H1 (cell line): Measurements from ENCODE around the gene DYNC1LI1. TPM values are rescaled to one million over a fixed set of nuclear protein-coding genes. Genes with fewer than 3 reads are reported as not detected.

Source experiments
- CTCF ChIA-PET: fragments of 300-600 bp; sonication (Branson Sonifier 250); formaldehyde crosslinking; loops from one replicate; lab custom pipeline; 2021; ENCODE audit not compliant: partially characterized antibody; lab: Charles Lee
- POLR2A ChIA-PET: fragments of 300-600 bp; sonication (Branson Sonifier 250); formaldehyde crosslinking; loops from one replicate; lab custom pipeline; 2021; ENCODE audit warnings: inconsistent platforms; ENCODE audit not compliant: partially characterized antibody; lab: Charles Lee
- DNase-seq, 2 experiments: peaks; one replicate each; pipeline versions ENCODE4 v3.0.0 to v3.0.0-alpha.2; 2010 to 2022; ENCODE audit warnings: low spot score in 2 of 2, low read depth in 1 of 2, mixed read lengths in 1 of 2
- FAIRE-seq: peaks from 2 replicates; lab custom pipeline; 2011; peaks lifted over from hg19 to GRCh38; lab: Jason Lieb, UNC
- H2AFZ ChIP-seq: 2 replicates; pipeline ENCODE4 v1.8.1; 2012; ENCODE audit warnings: low read length, inconsistent platforms
- H2AK5ac ChIP-seq: 2 replicates; pipeline ENCODE4 v1.6.1; 2013; ENCODE audit warnings: low read depth, low read length
- H2BK120ac ChIP-seq: replicated peaks from 2 replicates; pipeline ENCODE3; 2013; ENCODE audit warnings: low read depth, low read length, inconsistent platforms
- H2BK12ac ChIP-seq: 2 replicates; pipeline ENCODE4 v1.6.1; 2013; ENCODE audit warnings: low read depth, low read length
- H2BK15ac ChIP-seq: 2 replicates; pipeline ENCODE4 v1.6.1; 2013; ENCODE audit warnings: low read length
- H2BK20ac ChIP-seq: 2 replicates; pipeline ENCODE4 v1.6.1; 2013; ENCODE audit warnings: low read length
- H2BK5ac ChIP-seq: 2 replicates; pipeline ENCODE4 v1.6.1; 2013; ENCODE audit warnings: low read depth, low read length
- H3K14ac ChIP-seq: 2 replicates; pipeline ENCODE4 v1.6.1; 2013; ENCODE audit warnings: inconsistent platforms; ENCODE audit not compliant: insufficient read length
- H3K18ac ChIP-seq: 2 replicates; pipeline ENCODE4 v1.6.1; 2013; ENCODE audit warnings: low read length; ENCODE audit errors: extremely low read depth
- H3K23ac ChIP-seq: 2 replicates; pipeline ENCODE4 v1.6.1; 2013; ENCODE audit warnings: inconsistent platforms; ENCODE audit not compliant: insufficient read length
- H3K23me2 ChIP-seq: 2 replicates; pipeline ENCODE4 v1.6.1; 2013; ENCODE audit warnings: low read depth, low read length
- H3K27ac ChIP-seq: 2 replicates; pipeline ENCODE4 v1.6.1; 2011; ENCODE audit warnings: low read depth, low read length, inconsistent platforms
- H3K27me3 ChIP-seq, 4 experiments: replicated peaks in 1 of 4; 1 replicate in 1 of 4; 2 replicates in 3 of 4; pipeline versions ENCODE4 v1.6.1 to v1.8.1; 2011 to 2013; ENCODE audit warnings: low read length in 3 of 4, mild to moderate bottlenecking in 3 of 4, inconsistent platforms in 2 of 4, mixed read lengths in 2 of 4, moderate library complexity in 1 of 4; ENCODE audit not compliant: control insufficient read depth in 3 of 4, insufficient read depth in 3 of 4; ENCODE audit errors: extremely low read depth in 1 of 4
- H3K36me3 ChIP-seq, 4 experiments: 2 replicates each; pipeline versions ENCODE4 v1.6.1 to v1.8.1; 2011 to 2013; ENCODE audit warnings: mild to moderate bottlenecking in 4 of 4, low read length in 3 of 4, moderate library complexity in 2 of 4, control low read depth in 1 of 4, inconsistent platforms in 1 of 4; ENCODE audit not compliant: insufficient read depth in 4 of 4, control insufficient read depth in 2 of 4
- H3K4ac ChIP-seq: replicated peaks from 2 replicates; pipeline ENCODE3; 2013; ENCODE audit warnings: low read length, low read depth, mixed read lengths, inconsistent platforms; ENCODE audit not compliant: insufficient read length
- H3K4me1 ChIP-seq, 4 experiments: replicated peaks in 1 of 4; 1 replicate in 1 of 4; 2 replicates in 3 of 4; pipeline versions ENCODE4 v1.6.1 to v1.8.1; 2011 to 2013; ENCODE audit warnings: low read length in 3 of 4, inconsistent platforms in 2 of 4, mixed read lengths in 1 of 4; ENCODE audit not compliant: insufficient read depth in 4 of 4, control insufficient read depth in 3 of 4
- H3K4me2 ChIP-seq, 2 experiments: 2 replicates each; pipeline versions ENCODE4 v1.6.1 to v1.8.1; 2011 to 2013; ENCODE audit warnings: low read depth in 2 of 2, low read length in 2 of 2, control low read depth in 1 of 2, inconsistent platforms in 1 of 2, mild to moderate bottlenecking in 1 of 2; ENCODE audit not compliant: insufficient read depth in 1 of 2
- H3K4me3 ChIP-seq, 4 experiments: fragments of 200-600, 300-600 bp in 1 of 4; sonication (generic), shearing (Covaris generic), sonication (Bioruptor Twin) in 1 of 4; 2 replicates each; pipeline versions ENCODE4 v1.5.1 to v1.8.1; 2011 to 2016; ENCODE audit warnings: low read length in 4 of 4, low read depth in 3 of 4, control low read depth in 2 of 4, inconsistent platforms in 2 of 4, mild to moderate bottlenecking in 2 of 4, mixed read lengths in 1 of 4, moderate library complexity in 1 of 4; ENCODE audit not compliant: insufficient read depth in 2 of 4; ENCODE audit errors: extremely low read depth in 1 of 4
- H3K56ac ChIP-seq: replicated peaks from 2 replicates; pipeline ENCODE3; 2013; ENCODE audit warnings: low read depth, mild to moderate bottlenecking, mixed read lengths, low read length, inconsistent platforms; ENCODE audit not compliant: insufficient read length
- H3K79me1 ChIP-seq: 2 replicates; pipeline ENCODE4 v1.6.1; 2013; ENCODE audit warnings: low read depth, low read length, control low read depth
- H3K79me2 ChIP-seq, 2 experiments: 2 replicates each; pipeline versions ENCODE4 v1.6.1 to v1.8.1; 2012 to 2013; ENCODE audit warnings: low read length in 2 of 2, mild to moderate bottlenecking in 2 of 2, inconsistent platforms in 1 of 2; ENCODE audit not compliant: insufficient read depth in 2 of 2, control insufficient read depth in 1 of 2
- H3K9ac ChIP-seq, 4 experiments: replicated peaks in 1 of 4; 1 replicate in 1 of 4; 2 replicates in 3 of 4; pipeline versions ENCODE4 v1.6.1 to v1.8.1; 2011 to 2013; ENCODE audit warnings: low read depth in 3 of 4, low read length in 3 of 4, control low read depth in 2 of 4, mild to moderate bottlenecking in 2 of 4, moderate library complexity in 2 of 4, inconsistent platforms in 1 of 4; ENCODE audit errors: extremely low read depth in 1 of 4
- H3K9me3 ChIP-seq, 2 experiments: 2 replicates each; pipeline versions ENCODE4 v1.6.1 to v1.8.1; 2012 to 2013; ENCODE audit warnings: mild to moderate bottlenecking in 2 of 2, moderate library complexity in 2 of 2, control low read depth in 1 of 2, inconsistent platforms in 1 of 2, low read depth in 1 of 2, low read length in 1 of 2, mixed read lengths in 1 of 2; ENCODE audit not compliant: insufficient read depth in 2 of 2
- H4K20me1 ChIP-seq, 2 experiments: replicated peaks in 1 of 2; 2 replicates each; pipeline versions ENCODE3 to v1.8.1; 2011 to 2013; ENCODE audit warnings: inconsistent platforms in 2 of 2, low read length in 2 of 2, mild to moderate bottlenecking in 1 of 2; ENCODE audit not compliant: insufficient read depth in 2 of 2, control insufficient read depth in 1 of 2
- H4K5ac ChIP-seq: 2 replicates; pipeline ENCODE4 v1.6.1; 2013; ENCODE audit warnings: low read length, low read depth, mixed read lengths, inconsistent platforms; ENCODE audit not compliant: insufficient read length
- H4K8ac ChIP-seq: 2 replicates; pipeline ENCODE4 v1.8.0; 2013; ENCODE audit warnings: mild to moderate bottlenecking, moderate library complexity, low read length, inconsistent platforms; ENCODE audit not compliant: insufficient read depth; ENCODE audit errors: extremely low read depth
- H4K91ac ChIP-seq: replicated peaks from 2 replicates; pipeline ENCODE3; 2013; ENCODE audit warnings: low read length, mixed read lengths, inconsistent platforms; ENCODE audit not compliant: insufficient read length
- ASH2L ChIP-seq: fragments of 200-600, 300-600 bp; sonication (generic); IDR thresholded peaks from one replicate; pipeline ENCODE4 v1.7.1; 2017; ENCODE audit warnings: low read length
- BACH1 ChIP-seq: IDR thresholded peaks from 2 replicates; pipeline ENCODE4 v1.6.1; 2012; ENCODE audit warnings: low read length, improper control_type of control experiment
- CBX5 ChIP-seq: fragments of 300-800, 300-1000 bp; sonication (generic); IDR thresholded peaks from 2 replicates; pipeline ENCODE4 v1.7.1; 2016; ENCODE audit warnings: antibody characterized with exemption, low read length, low read depth
- CBX8 ChIP-seq: fragments of 300-800, 300-1000 bp; sonication (generic); IDR thresholded peaks from 2 replicates; pipeline ENCODE4 v1.7.1; 2016; ENCODE audit warnings: low read depth, low read length, borderline replicate concordance
- CREB1 ChIP-seq: IDR thresholded peaks from 2 replicates; pipeline ENCODE4 v1.6.1; 2012; ENCODE audit warnings: inconsistent platforms
- GTF2F1 ChIP-seq: IDR thresholded peaks from 2 replicates; pipeline ENCODE4 v1.6.1; 2012; ENCODE audit warnings: low read depth, low read length, improper control_type of control experiment, borderline replicate concordance
- HDAC6 ChIP-seq: IDR thresholded peaks from one replicate; pipeline ENCODE4 v1.7.1; 2012; ENCODE audit warnings: low read depth, mild to moderate bottlenecking, inconsistent platforms, low read length, moderate library complexity
- JUN ChIP-seq: IDR thresholded peaks from 2 replicates; pipeline ENCODE4 v1.6.1; 2011; ENCODE audit warnings: low read depth, mild to moderate bottlenecking, improper control_type of control experiment, low read length
- JUND ChIP-seq: IDR thresholded peaks from 2 replicates; pipeline ENCODE4 v1.6.1; 2011; ENCODE audit warnings: mild to moderate bottlenecking, improper control_type of control experiment, low read length
- KDM1A ChIP-seq: fragments of 200-600, 300-600 bp; sonication (generic); IDR thresholded peaks from 2 replicates; pipeline ENCODE4 v1.7.1; 2016; ENCODE audit warnings: mild to moderate bottlenecking, low read length, borderline replicate concordance
- RAD21 ChIP-seq, 2 experiments: IDR thresholded peaks in 1 of 2; conservative IDR thresholded peaks in 1 of 2; 2 replicates each; pipeline ENCODE4 v1.6.1; 2011; ENCODE audit warnings: low read depth in 2 of 2, low read length in 2 of 2, improper control_type of control experiment in 1 of 2, inconsistent platforms in 1 of 2, mild to moderate bottlenecking in 1 of 2, moderate library complexity in 1 of 2
- RFX5 ChIP-seq: IDR thresholded peaks from 2 replicates; pipeline ENCODE4 v1.6.1; 2011; ENCODE audit warnings: low read depth, low read length, improper control_type of control experiment, borderline replicate concordance
- SIRT6 ChIP-seq: IDR thresholded peaks from one replicate; pipeline ENCODE4 v1.7.1; 2012; ENCODE audit warnings: low read length, inconsistent platforms
- SP1 ChIP-seq: IDR thresholded peaks from 2 replicates; pipeline ENCODE4 v1.6.1; 2011; ENCODE audit warnings: low read depth, low read length
- TAF1 ChIP-seq: IDR thresholded peaks from 2 replicates; pipeline ENCODE4 v1.6.1; 2011; ENCODE audit warnings: mild to moderate bottlenecking, low read depth, low read length
- WGBS, 2 experiments: shearing (Covaris generic) in 1 of 2; methylation state at CpG; one replicate each; pipeline versions ENCODE4 v1.1.6 to v1.1.7; 2013 to 2015; ENCODE audit warnings: low lambda C conversion rate in 2 of 2, mixed read lengths in 2 of 2, inconsistent platforms in 1 of 2, low coverage in 1 of 2, missing lambda C conversion rate in 1 of 2; ENCODE audit not compliant: insufficient replicate concordance in 2 of 2, insufficient coverage in 1 of 2, insufficient read length in 1 of 2; ENCODE audit errors: extremely low coverage in 1 of 2, missing lambda C conversion rate in 1 of 2; 5-methylcytosine and 5-hydroxymethylcytosine counted together
- polyA plus RNA-seq, 7 experiments: library from polyadenylated mRNA; depleted of rRNA in 3 of 7; stranded (reverse) in 5 of 7; unstranded in 2 of 7; fragments of >200 nt in 5 of 7; fragments of 200-250 nt in 2 of 7; gene quantifications; 1 replicate in 5 of 7; 2 replicates in 1 of 7; 4 replicates in 1 of 7; pipeline versions ENCODE4 v1.2.1 to v1.2.3, GENCODE V29; 2011 to 2013; ENCODE audit warnings: missing spikeins in 2 of 7, mixed read lengths in 2 of 7
- total RNA-seq: library from RNA; stranded (reverse); fragmentation: NEBNext Ultra II Directional; extraction: Animal tissue kit (Norgen Biotek cat#: 25700); gene quantifications from 2 replicates; pipeline ENCODE4 v1.2.1, GENCODE V29; 2021

The DYNC1LI1 gene
- total and polyA plus RNA-seq, 2 of the 8 experiments (the other 6 are each of a cell fraction or from before 2014, with no cell fraction given) = 13.6 to 45.1 TPM

- H2BK120ac ChIP-seq = no peak overlapping the region
- H3K4me3 ChIP-seq = no peak overlapping the region
- no peak overlapping the region for H2BK20ac ChIP-seq
- no peak overlapping the region for H4K5ac ChIP-seq
- no peak overlapping the region for H3K14ac ChIP-seq
- no peak overlapping the region for H4K8ac ChIP-seq
- no peak overlapping the region for H2BK5ac ChIP-seq
- TF ChIP-seq RFX5 = no peak
- TF ChIP-seq KDM1A = no peak
- no peak for TF ChIP-seq GTF2F1
- TF ChIP-seq RAD21 (IDR thresholded peaks at IDR 0.05 in 1 of 2, conservative IDR thresholded peaks at IDR 0.05 in 1 of 2; ENCODE audit: low read depth in 2 of 2, low read length in 2 of 2) = no peak
- no peak for TF ChIP-seq CBX8
- no peak for TF ChIP-seq JUND
- TF ChIP-seq CBX5 = no peak
- TF ChIP-seq HDAC6 = no peak
- TF ChIP-seq BACH1 = no peak
- TF ChIP-seq SP1 = no peak
- TF ChIP-seq TAF1 = no peak
- no peak for TF ChIP-seq ASH2L
- no peak for TF ChIP-seq CREB1
- TF ChIP-seq JUN = no peak
- no peak for TF ChIP-seq SIRT6
- H3K9me3 ChIP-seq = no peaks in the 10 kb centered on the region
- H3K4ac ChIP-seq = no peak overlapping the region
- H3K36me3 ChIP-seq = peaks cover 2 to 20% (median 3%) of the 10 kb centered on the region in 4 experiments; a peak in 5 of 8 replicates
- no peaks in the 10 kb centered on the region for H3K79me1 ChIP-seq
- H3K23ac ChIP-seq = no peak overlapping the region
- H3K79me2 ChIP-seq = peaks cover 0 to 40% of the 10 kb centered on the region in 2 experiments; a peak in 2 of 4 replicates
- no peak overlapping the region for H3K18ac ChIP-seq
- no peak overlapping the region for H2AK5ac ChIP-seq
- FAIRE-seq (no peak), DNase-seq (no peak)
- peaks cover 0 to 6% of the 10 kb centered on the region in 2 experiments for H4K20me1 ChIP-seq
- H3K4me2 ChIP-seq = no peak overlapping the region
- no peak overlapping the region for H2BK12ac ChIP-seq
- peaks cover 0 to 3% (median 0%) of the 10 kb centered on the region in 4 experiments; a peak in 1 of 7 replicates for H3K4me1 ChIP-seq
- no peak overlapping the region for H4K91ac ChIP-seq
- WGBS, 2 experiments = 93% methylated on average over 2 of the region's 2 CpGs; no CpG with 5 or more reads in 1 of the 2 experiments
- H3K23me2 ChIP-seq = no peaks in the 10 kb centered on the region
- no peak overlapping the region for H3K56ac ChIP-seq
- no peaks in the 10 kb centered on the region for H3K27me3 ChIP-seq
- H3K9ac ChIP-seq = no peak overlapping the region
- H2BK15ac ChIP-seq = no peak overlapping the region
- H2AFZ ChIP-seq = no peak overlapping the region
- ChIA-PET CTCF (interaction anchor here (0.6 kb wide), 1 partner anchor 111 kb away, joined by 3 read pairs; no protein-coding TSS in a partner anchor), POLR2A (interaction anchor here (0.6 kb wide), 1 partner anchor 55 kb away, joined by 3 read pairs; no protein-coding TSS in a partner anchor)
- no peak overlapping the region for H3K27ac ChIP-seq
Observed at GRCh38 chr3:32544894-32545293, 25.8 kb downstream of the DYNC1LI1 start.
